Fibroblast of the conjunctiva (primary cell): Measurements from ENCODE around the gene CASD1.

Source experiments
- DNase-seq: peaks from one replicate; pipeline ENCODE4 v3.0.0-alpha.2; 2010; ENCODE audit warnings: low read depth

Gene CASD1

DNA sequence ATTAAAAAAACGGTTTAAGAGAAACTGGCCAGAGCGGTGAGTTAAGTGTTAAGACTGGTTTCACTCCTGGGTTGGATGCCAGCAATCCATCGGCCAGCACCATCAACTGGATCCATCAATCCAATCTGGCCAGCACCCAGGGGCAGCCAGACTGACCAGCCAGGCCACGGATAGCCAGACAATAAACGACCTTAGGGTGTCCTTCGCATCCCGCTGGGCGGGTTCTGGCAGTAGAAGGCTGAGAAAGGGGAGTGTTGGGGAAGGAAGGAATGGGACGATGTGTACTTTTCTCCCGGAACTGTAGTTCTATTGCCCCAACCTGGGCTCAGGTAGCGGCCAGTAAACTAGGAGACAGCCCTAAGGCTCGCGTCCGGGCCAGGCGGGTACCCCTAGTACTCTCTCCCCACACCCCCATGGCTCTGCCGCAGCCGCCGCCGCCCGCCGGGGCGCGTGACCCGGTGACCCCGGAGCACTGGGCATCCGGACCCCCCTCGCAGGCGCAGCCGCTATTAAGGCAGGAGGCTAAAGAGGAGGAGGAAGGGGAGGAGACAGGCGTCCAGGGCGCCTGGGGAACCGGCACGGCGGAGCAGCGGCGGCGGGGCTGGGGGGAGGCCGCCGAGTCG is at the start of gene CASD1:
Gene CASD1 (plus strand): TSS at position 546 of the 623 bp plus-strand sequence. CDS start 276 bp downstream, outside the sequence.
- DNase-seq: no peak

DNA sequence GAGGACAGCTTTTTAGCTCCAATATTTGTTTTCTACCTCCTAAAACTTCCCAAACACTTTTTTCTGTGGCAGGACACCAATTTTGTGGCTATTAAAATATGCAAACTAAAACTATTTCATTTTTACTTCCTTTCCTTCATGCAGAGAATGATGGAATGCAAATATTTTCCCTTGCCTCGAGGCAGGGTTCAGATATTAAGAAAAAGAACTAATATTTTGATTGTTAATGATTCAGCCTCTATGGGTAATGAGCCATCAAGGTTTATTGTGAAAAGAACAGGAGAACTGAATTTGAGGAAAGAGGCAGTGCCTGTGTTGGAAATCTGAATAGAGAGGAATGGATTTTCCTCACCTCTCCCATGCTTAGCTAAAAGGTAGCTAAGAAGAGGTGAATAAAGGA is 43.1 kb upstream of the CASD1 start:
- no peak for DNase-seq

DNA sequence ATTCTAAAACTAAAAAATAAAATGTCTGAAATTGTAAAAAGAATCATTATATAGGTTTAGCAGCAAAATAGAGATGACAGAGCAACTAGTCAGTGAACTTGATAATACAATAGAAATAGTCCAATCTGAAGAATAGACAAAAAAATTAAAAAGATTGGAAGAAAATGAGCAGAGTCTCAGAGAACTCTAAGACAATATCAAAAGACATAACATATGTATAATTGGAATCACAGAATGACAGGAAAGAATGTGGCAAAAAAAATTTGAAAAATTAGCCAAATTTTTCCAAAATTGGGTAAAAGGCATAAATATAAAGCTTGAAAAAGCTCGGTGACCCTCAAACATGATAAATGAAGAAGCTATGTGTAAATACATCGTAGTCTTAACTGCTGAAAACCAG is 38.0 kb upstream of the CASD1 start:
- DNase-seq: no peak

DNA sequence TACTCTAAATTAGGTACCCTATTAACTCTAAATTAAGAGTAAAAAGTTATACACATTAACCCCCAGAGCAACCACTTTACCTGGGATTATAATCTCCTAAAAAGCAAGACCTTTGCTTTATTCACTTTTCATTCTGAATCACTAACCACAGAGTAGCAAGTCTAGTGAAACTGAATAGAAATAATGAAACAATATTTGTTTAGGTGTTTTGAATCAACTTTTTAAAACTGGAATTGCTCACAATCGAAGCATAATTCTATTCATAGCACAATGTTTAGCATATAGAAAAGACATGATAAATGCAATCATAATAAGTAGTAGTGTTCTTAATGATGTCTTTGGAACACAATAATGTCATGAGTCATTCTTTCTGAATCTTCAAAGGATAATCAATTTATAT is 37.0 kb upstream of the CASD1 start:
- DNase-seq: no peak

DNA sequence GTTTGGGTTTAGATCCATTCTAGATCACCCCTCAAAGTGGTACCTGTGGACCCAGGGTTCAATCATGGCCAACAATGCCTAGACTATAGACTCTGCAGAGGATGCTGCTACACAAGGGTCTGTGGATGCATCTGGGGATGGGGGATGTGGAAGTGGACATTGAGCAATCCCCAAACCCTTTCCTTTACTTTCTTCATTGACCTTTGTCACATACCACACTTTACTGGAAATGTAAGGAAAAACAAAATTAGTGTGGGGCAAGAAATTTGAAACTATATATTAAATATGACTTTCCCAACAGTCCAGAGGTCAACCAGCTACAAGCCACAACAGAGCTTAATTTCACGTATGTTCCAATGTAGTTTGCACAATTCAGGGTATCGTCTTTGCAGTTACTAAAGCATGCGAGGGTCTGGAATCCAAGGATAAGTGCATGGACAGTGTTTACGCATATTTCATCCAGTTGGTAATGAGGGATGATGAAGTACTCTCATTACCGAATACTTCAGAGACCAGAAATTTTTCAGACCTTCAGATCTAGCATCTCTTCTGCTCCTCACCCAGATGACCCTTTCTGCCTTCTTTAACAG is 33.3 kb upstream of the CASD1 start:
- no peak for DNase-seq

DNA sequence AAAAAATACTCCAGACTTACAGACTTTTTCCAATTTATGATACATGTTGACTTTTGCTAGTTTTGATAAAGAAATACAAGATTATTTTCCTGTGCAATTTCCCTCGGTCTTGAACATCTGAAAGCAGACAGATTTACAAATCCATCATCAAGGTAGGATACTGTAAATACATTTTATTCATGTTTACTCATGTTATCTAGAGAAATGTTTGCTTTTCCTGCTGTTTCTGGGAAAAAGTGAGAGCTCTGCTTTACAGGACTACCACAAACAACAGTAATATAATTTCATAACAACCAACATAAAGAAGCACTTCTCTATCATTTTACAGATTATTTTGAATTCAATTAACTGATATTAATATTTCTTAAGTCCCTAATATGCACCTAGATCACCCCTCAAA is 31.7 kb upstream of the CASD1 start:
- DNase-seq: no peak

DNA sequence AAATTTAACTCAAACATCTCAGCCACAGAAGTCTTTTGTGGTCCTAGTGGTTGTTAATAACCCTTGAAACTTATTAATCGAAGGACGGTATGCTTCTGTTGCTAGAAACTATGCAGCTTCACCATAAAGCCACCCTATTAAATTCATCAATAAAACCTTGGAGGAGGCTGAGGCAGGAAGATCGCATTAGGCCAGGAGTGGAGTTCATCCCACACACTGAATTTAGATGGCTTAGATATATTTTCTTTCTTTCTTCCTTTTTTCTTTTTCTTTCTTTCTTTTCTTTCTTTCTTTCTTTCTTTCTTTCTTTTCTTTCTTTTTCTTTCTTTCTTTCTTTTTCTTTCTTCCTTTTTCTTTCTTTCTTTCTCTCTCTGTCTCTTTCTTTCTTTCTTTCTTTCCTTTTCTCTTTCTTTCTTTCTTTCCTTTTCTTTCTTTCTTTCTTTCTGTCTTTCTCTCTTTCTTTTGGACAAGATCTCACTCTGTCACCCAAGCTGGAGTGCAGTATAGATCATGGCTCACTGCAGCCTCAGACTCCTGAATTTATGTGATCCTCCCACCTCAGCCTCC is 30.9 kb upstream of the CASD1 start:
- no peak for DNase-seq

DNA sequence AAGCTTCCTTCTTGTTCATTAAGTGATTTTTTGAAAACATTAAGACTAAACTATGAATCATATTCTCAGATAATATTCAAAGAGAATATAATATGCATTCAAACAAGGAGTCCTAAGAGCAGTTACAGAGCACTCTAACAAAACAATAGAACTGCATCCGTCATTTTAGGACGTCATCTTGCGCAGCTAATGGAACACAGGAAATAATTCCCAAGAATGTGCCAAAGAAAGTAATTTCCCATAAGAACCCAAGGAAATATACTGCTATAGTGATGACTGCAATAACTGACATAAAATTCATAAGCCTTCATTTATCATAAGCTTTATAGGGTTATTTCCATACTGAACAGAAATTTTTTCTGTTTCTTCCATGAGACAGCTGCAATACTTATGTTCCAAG is 28.3 kb upstream of the CASD1 start:
- no peak for DNase-seq

DNA sequence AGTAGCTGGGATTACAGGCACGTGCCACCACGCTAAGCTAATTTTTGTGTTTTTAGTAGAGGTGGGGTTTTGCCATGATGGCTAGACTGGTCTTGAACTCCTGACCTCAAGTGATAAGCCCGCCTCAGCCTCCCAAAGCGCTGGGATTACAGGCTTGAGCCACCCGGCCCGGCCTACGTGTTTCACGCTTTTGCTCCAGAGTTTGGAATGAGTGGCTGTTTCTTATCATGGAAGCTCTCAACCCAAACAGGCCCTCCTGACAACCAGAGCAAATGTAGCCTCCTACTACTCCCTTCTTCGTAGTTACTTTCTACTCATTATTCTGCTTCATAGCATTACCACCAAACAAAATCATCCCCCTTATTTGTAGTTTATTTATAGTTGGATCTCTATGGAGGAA is 26.8 kb upstream of the CASD1 start:
- no peak for DNase-seq

DNA sequence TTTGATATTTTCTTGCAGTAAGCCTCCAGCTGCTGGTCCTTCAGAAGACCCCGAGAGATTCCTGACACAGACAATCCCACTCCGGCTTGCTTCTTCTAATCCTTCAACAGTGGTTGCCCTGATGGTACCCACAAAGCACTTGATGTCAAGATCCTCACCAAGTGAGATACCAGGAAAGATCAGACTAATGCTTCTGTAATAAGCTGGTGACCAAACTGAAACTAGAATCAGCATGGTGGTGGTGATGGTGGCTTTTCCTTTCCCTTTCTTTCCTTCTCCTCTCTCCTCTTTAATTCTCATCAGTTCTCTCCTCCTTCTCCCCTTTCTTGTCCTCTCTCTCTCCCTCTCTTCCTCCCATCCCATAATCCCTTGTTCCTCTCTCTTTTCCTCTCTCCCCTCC is 25.8 kb upstream of the CASD1 start:
- DNase-seq: no peak

DNA sequence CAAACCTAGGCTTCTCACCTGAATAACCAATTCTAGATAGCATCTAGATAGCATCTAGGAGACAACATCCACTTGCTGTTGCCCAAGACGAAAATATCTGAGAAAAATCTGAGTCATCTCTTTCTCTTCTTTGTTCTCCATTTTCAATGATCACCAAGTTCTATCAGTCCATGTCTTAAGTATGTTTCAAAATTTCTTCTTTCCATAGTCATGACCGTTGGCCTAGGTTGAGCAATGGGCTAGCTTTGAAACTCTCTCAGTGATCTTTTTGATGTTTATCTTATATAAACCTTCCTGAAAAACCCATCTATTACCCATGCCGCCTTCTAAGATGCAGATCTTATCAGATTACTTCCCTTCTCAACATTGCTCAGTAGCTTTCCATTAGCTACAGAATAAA is 23.4 kb upstream of the CASD1 start:
- no peak for DNase-seq

DNA sequence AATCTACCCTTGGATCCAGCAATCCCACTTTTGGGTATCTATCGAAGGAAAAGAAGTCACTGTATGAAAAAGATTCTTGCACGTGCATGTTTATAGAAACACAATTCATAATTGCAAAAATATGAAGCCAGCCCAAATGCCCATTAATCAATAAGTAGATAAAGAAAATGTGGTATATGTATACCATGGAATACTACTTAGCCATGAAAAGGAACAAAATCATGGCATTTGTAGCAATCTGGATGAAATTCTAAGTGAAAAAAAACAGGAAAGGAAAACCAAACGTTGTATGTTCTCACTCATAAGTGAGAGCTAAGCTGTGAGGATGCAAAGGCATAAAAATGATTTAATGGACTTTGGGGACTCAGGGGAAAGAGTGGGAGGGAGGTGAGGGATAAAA is 18.2 kb upstream of the CASD1 start:
- DNase-seq: no peak

DNA sequence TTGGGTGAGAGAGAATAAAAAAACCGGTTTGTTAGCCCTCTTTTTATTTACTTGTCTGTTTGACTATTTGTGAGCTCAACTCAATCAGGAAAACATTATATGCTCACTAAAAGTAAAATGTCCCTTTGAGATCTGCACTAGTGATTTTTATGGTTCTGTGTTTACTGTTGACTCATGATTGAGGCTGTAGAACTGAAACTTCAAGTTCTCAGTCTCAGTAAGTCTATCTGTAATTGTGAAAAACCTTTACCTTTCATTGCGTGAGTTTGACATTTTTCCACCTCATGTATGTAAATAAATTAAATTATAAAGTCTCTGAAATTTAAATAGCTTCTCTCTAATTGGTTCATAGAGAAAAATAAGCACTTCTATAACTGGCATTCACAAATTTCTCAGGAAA is 17.0 kb upstream of the CASD1 start:
- no peak for DNase-seq

DNA sequence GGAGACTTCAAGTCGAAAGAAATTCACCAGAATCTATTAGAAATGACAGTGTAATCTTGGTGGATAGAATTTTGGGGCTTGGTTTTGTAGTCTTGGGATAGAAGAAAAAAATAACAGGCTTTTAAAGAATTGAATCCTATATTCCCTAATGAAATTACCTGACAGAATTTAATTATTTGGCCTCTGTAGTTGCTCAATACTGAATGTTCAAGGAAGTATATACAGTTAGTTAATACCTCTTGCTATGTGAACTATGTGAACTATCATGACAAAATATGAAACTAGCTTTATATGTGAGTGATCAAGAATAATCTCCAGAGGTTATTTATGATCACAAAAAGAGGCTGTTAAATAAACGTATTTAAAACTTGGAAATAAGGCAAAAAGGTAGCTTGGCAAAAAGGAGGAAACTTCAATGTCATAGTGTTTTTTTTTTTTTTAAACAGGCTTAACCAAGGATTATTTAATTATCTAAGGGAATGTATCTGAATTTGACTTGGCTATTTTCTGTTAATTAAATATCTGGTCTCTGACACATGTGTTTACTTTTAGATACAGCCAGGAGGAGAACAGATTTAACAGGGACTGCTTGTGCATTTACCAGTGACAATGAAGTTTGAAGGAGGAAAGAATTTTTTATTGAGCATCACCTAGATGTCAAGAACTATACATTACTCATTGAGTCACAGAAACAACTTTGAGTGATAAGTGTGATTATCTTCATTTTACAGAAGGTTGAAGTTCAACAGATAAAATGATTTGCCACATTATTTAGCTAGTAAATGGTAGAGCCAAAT is 11.5 kb upstream of the CASD1 start:
- no peak for DNase-seq

DNA sequence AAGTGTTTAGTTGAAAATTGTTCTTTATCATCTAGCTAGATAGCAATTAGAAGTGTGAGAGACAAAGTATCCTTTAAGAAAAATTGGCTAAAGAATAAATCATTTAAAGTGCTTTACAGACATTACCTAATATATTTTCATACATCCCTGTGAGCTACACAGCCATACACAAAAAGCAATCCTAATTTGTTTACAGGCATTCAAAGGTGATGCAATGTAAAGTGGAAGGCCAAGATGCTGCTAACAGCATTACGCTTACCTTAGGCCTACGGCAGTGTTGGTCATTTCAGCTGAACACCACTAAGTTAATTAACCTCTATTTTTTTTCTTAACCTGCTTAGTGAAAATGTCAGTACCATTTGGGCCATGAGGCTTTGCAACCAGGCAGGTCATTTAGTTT is 10.7 kb upstream of the CASD1 start:
- no peak for DNase-seq

DNA sequence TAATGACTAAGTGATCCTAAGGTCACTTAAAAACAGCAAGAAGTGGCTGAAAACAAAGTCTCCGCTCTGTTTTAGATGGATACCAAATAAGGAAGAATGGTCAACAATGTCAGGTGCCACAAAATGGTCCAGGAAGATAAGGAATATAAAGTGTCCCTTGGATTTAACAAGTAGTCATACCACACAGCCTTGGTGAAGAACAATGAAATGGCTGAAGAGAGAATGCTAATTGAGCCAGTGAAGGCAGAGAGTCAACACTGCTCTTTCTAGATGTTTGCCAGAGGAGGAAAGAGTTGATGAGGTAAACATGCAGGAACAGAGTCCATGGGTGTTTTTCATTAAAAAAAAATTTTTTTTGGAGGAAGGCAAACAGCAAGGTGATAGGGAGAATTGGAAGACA is 2.1 kb upstream of the CASD1 start:
- no peak for DNase-seq

DNA sequence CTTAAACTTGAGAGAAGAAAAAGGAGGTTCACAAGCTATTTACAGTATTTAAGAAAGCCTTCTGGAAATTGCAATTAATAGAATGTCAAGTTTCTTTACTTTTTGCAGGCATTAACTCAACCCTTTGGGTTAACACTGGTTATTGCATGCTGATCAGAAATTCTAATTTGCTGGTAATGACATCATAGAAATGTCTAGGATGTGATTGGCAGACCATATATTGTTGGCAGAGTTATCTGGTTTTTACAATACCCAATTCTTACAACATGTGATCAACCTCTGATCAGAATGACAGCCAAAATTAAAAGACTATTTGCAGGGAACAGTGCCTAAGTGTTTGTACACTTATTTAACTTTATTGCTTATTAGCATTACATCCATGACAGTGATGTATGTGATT is 1.6 kb upstream of the CASD1 start:
- no peak for DNase-seq

DNA sequence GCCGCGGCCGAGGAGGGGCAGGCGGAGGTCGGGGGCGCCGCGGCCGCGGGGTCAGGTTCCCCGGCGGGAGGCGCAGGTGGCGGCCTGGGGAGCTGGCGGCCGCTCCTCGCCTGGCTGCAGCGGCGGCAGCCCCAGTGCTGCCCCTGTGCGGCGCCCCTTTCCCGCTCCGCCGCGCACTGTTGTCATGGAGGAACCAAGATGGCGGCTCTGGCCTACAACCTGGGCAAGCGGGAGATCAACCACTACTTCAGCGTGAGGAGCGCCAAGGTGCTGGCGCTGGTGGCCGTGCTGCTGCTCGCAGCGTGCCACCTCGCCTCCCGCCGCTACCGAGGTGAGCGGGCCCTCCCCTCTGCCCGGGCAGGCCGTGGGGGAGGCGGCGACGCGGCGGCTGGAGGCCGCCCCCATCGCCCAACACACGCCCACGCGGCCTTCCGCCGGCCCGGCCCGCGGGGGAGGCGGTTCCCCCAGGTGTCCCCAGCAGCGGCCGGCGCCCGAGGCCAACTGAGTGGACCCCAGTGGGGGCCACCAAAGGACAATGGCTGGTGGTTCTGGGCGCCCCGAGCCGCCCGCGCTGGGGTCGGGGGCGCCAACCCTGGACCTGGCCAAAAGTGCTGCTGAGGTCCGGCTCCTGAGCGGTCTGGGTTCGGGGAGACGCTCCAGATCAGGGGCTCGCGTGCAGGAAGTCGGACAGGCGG is 425 bp downstream of the CASD1 start:
- DNase-seq: peak; percentile 20

DNA sequence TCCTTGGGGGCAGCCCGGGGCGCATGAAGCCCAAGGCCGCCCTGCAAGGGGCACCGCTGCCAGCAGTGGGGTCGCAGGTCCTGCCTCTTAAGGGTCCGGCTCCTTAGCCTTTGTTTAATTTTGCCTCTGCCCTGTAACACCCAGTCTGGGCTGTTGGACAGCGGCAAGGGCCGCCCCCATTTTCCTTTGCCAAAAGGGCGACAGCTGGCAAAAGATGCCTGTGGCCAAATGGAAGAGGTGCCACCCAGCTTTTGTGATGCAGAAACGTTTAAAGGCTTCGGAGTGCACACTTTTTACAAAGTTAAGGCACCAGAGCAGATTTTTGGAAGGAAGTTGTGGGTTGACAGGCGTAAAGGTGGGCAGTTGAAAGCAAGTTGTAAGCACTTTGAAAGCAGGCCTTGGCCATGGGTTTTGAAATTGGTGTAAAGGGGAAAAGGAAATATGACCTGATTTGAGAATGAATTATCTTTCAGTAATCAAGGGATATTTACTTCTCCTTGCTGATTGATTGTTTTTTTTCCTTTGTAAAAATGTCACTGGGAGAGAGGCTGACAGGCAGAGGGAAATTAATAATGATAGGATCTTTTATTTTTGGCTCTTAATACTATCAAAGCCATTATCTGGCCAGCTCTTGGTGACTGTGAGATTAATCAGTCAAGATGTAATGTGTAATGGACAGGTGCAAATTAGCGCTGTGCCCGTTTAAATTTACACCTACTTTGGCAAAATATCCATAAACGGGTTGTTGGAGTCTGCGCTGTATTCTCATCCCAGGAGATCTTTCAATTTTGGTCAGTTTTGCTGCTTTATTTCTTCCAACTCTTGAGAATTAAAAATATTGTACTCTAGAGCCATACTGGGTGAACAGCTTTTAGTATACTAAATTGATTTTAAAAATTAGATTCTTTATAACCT is 1.2 kb downstream of the CASD1 start:
- no peak for DNase-seq

DNA sequence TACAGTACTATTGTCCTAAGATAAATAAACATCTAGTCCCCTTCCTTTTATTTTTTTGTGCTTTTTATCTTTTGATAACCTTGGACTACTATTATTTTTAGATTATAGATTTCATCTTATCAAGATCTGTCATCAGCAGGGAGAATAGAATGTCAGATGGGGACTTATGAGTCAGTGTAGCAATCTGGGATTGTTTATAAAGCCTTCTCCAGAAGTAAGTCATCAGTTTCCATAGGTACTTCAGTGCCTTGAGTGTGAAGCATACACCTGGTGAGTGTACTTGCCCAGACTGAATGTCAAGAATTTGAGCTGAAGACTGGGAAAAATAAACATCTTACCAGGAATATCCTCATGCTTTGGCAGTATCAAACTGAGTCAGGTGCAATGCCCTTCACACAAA is 2.1 kb downstream of the CASD1 start:
- no peak for DNase-seq

DNA sequence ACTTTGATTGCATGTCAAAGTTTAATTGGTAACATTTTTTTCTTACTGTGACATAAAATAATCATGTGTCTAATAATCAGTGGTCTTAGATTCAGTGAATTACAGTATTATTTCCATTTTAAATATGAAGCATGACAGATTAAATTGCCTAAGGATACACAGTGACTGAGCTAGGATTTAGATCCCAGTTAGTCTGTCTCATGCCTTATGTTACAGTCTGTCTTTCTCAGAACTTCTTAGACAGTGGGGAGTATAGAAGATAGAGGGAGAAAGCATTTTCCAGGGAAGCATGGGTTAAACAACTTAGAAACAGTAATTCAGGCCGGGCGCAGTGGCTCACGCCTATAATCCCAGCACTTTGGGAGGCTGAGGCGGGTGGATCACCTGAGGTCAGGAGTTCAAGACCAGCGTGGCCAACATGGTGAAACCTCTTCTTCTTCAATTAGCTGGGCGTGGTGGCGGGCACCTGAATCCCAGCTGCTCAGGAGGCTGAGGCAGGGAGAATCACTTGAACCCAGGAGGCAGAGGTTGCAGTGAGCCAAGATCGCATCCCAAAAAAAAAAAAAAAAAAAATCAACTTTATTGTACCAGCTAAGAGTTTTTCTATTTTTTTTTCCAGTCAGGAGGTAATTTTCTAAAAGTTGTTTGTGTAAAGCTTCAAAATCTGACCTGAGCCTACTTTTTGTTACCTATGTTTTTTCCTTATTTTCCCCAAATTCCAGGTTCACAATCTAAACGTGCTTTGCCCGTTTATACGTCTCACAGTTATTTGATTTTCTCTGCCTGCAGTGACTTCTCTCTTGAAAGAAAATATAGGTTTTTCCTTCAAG is 3.3 kb downstream of the CASD1 start:
- no peak for DNase-seq
